Heart left ventricle (tissue), 13 donors: ENCODE data around the gene DIP2C.

ENCODE experiments used
- CTCF ChIP-seq, 12 donors: fragments of 200-600 bp; sonication (generic) in 4 of 12; IDR thresholded peaks; one replicate each; pipeline versions ENCODE4 v1.5.0 to v1.8.0; 2018 to 2022; ENCODE audit warnings: antibody characterized with exemption in 12 of 12, mild to moderate bottlenecking in 5 of 12
- POLR2A ChIP-seq, 2 donors: fragments of 450-650 bp; IDR thresholded peaks; one replicate each; pipeline ENCODE4 v1.6.1; 2017; ENCODE audit warnings: antibody characterized with exemption in 2 of 2, mild to moderate bottlenecking in 2 of 2, moderate library complexity in 2 of 2
- donor health status: ischemic (EF 13 %, LVEDD 7.1; RV severe dilation, severe dysfunction).
- donor health status: DM: no; HTN: yes; CAD: no.
- donor health status: DM: no; HTN: no; CAD: no.
- donor health status: ischemic (EF 25% LVEDD 6.9; RV normal size, moderate dysfunction).
- donor health status: ischemic (EF 25% LVEDD 5.7; RV mildly dilated, moderate dysfunction).
- donor health status: ischemic (EF 35%, LVEDD 5.7; RV mildly dilated, moderate dysfunction).
- donor health status: nonischemic (EF 11% LVEDD 7.7; RV severe dilation, severe dysfunction).
- donor health status: DM: yes; HTN: yes; CAD: no.
- donor health status: PGD.
- donor health status: ischemic (EF 29% LVEDD 5.4; RV normal size, mild dysfunction).
- donor health status: nonischemic (EF 23%, LVEDD 6.1; RV moderate dilation, normal function).

GRCh38 chr10:247480-247879, 442.0 kb downstream of the DIP2C start:
- TF ChIP-seq CTCF (IDR thresholded peaks at IDR 0.05) = no peak
- TF ChIP-seq POLR2A (IDR thresholded peaks at IDR 0.05) = no peak
